SK-N-MC (cell line): ENCODE results near the gene PSMD9.

Experiments
- EZH2 ChIP-seq: fragments of 200-600 bp; sonication (generic); IDR thresholded peaks from one replicate; pipeline ENCODE4 v1.6.1; 2017; ENCODE audit warnings: antibody characterized with exemption
- FOXP2 ChIP-seq: optimal IDR thresholded peaks from 2 replicates; pipeline ENCODE3; 2011; ENCODE audit warnings: mild to moderate bottlenecking, moderate library complexity; ENCODE audit not compliant: insufficient read depth; ENCODE audit errors: extremely low read length, control extremely low read depth
- POLR2AphosphoS5 ChIP-seq: IDR thresholded peaks from 2 replicates; pipeline ENCODE4 v1.6.1; 2012; ENCODE audit warnings: mild to moderate bottlenecking, low read depth, low read length, borderline replicate concordance

DNA sequence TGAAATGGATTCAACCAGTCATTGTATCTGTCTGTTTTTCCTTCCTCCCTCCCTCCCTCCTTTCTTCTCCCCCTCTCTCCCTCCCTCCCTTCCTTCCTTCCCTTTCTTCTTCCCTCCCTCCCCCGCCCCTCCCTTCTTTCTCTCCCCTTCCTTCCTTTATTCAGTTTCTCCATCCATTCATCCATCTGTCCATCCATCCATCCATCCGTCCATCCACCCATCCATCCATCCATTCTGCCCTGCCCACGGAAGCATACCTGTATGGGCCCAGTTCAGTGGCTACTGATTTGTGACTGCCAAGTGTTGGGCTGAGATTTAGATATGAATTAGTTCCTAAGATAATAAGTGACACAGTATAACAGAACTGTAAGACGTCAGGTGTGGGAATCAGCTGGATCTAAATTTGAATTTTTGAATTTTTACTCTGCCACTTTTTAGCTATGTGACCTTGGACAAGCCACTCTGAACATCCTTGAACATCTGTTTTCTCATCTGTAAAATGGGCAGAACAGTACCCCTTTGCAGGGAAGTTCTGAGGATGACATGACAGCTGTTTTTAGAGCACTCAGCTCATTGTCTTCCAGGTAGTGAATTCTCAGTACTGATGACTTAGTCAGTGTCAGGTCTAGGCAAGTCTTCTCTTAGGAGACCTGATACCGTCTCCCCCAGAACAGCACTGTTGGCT lies 72.7 kb downstream of the PSMD9 start:
- TF ChIP-seq EZH2: no peak
- TF ChIP-seq FOXP2: no peak
- no peak for TF ChIP-seq POLR2AphosphoS5
